ENCODE data around the gene SPAG8. TPM values are rescaled to one million over a fixed set of nuclear protein-coding genes. Genes with fewer than 3 reads are reported as not detected.

Gene SPAG8
- total and polyA plus RNA-seq, 2 experiments from 2014 or later = 0.97 to 1.2 TPM

DNA sequence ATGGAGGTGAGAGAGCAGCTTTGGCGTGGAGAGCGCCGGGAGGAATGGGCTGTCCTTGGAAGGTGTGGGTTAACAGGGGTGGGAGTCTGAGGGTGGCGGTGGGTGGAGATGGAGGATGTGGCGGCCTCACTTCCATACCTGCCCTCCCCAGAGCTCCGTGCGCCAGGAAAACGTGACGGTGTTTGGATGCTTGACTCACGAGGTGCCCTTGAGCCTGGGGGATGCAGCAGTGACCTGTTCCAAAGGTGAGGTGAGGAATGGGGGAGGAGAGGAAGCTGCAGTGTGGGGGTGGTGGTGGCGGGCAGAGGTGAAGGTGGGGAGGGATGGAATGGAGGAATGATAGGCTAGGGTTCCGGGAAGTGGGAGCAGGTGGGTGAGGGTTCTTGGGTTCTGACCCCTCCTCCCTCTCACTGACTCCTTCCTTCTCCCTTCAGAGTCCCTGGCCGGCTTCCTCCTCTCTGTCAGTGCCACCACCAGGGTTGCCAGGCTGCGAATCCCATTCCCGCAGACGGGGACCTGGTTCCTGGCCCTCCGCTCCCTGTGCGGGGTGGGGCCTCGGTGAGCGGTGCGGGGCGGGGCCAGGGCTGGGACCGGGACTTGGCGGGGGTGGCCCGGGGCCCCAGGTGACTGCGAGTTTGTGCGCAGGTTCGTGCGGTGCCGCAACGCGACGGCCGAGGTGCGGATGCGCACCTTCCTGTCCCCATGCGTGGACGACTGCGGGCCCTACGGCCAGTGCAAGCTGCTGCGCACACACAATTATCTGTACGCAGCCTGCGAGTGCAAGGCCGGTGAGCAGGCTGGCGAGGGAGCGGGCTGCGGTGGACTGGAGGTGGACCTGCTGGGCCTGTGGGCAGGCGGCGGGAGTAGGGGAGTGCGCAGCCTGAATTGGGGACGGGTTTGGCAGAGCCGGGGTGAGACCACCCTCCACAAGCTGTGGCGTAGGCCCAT, 34.0 kb upstream of the SPAG8 start:
- Histone ChIP-seq H3K4me3 (no peak overlapping the region), H3K4me2 (ENCODE audit: unreplicated experiment) (no peak overlapping the region), H3K4me1 (ENCODE audit: insufficient read depth) (peaks cover 35% of the 10 kb centered on the region), H3K79me2 (ENCODE audit: insufficient read depth) (no peaks in the 10 kb centered on the region), H3F3A (ENCODE audit: insufficient read depth) (peaks cover 50% of the 10 kb centered on the region), H3K9ac (no peak overlapping the region), H2AFZ (no peak overlapping the region), H3K27ac (no peak overlapping the region), H4K20me1 (ENCODE audit: insufficient read depth) (no peaks in the 10 kb centered on the region), H3K27me3 (replicated peaks; ENCODE audit: insufficient read depth) (no peaks in the 10 kb centered on the region), H3K9me3 (ENCODE audit: low read depth) (no peaks in the 10 kb centered on the region), H3K36me3 (ENCODE audit: low read depth) (no peaks in the 10 kb centered on the region; the same call in 1 of the 2 replicates), H3K9me2 (ENCODE audit: insufficient read depth) (no peaks in the 10 kb centered on the region)
- in situ Hi-C loops (cut with MboI) = no loop called here
- TF ChIP-seq EZH2phosphoT487 (IDR thresholded peaks at IDR 0.05; ENCODE audit: insufficient read depth, low read depth) = no peak
- no peak for TF ChIP-seq EZH2 (IDR thresholded peaks at IDR 0.05; ENCODE audit: insufficient read depth, poor library complexity, severe bottlenecking)
- no peak for DNase-seq
- 81 to 85% methylated on average over 38 to 53 of the region's 53 CpGs for WGBS, 2 experiments (ENCODE audit: low coverage in 1 of 2, low lambda C conversion rate in 2 of 2, missing lambda C conversion rate in 2 of 2)

DNA sequence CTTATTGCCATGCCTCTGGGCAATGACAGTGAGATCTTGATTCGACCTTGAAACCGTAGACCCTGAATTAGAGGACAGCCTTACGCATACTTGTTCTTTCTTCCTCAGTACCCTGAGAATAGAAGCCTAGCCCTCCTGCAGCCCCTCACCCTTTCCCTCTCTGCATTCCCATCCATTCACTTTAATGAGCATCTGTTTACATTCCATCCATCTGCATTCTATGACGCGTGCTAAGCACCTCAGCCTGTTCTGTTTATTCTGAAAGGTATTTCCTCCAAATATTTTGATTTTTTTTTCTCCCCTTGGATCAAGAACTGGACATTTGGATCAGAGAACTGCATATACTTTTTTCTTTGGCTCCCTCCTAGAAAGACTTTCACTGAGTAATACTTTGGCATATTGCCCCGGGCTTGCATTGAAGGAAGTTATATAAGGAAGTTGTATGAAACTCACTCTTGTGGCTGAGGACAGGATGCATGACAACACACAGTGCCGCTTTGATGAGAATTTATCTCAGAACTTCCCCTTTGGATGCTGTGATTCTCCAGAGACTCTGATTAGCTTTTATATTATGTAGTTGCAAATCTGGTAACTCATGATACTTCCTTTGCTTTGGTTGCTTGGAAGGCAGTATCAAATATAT, 32.7 kb upstream of the SPAG8 start:
- H3K27ac ChIP-seq = peak overlapping the region; percentile 68
- H2AFZ ChIP-seq = no peak overlapping the region
- no peak overlapping the region for H3K4me3 ChIP-seq
- TF ChIP-seq EZH2phosphoT487 (IDR thresholded peaks at IDR 0.05; ENCODE audit: insufficient read depth, low read depth) (0 out of 2 replicates have a peak, but pooled peaks have one; percentile 58), EZH2 (IDR thresholded peaks at IDR 0.05; ENCODE audit: insufficient read depth, poor library complexity, severe bottlenecking) (no peak)
- H3K79me2 ChIP-seq (ENCODE audit: insufficient read depth) = no peaks in the 10 kb centered on the region
- no peaks in the 10 kb centered on the region for H3K9me3 ChIP-seq (ENCODE audit: low read depth)
- H3K27me3 ChIP-seq (replicated peaks; ENCODE audit: insufficient read depth) = no peaks in the 10 kb centered on the region
- H3F3A ChIP-seq (ENCODE audit: insufficient read depth) = peaks cover 50% of the 10 kb centered on the region
- 2 to 3% methylated on average over 7 of the region's 7 CpGs for WGBS, 2 experiments (ENCODE audit: low coverage in 1 of 2, low lambda C conversion rate in 2 of 2, missing lambda C conversion rate in 2 of 2)
- no peaks in the 10 kb centered on the region for H3K9me2 ChIP-seq (ENCODE audit: insufficient read depth)
- H3K36me3 ChIP-seq (ENCODE audit: low read depth) = no peaks in the 10 kb centered on the region; the same call in 1 of the 2 replicates
- peak overlapping the region; percentile 41 for H3K4me2 ChIP-seq (ENCODE audit: unreplicated experiment)
- peak overlapping the region; percentile 20 for H3K9ac ChIP-seq
- no peaks in the 10 kb centered on the region for H4K20me1 ChIP-seq (ENCODE audit: insufficient read depth)
- in situ Hi-C loops (cut with MboI) = no loop called here
- peak; percentile 97 for DNase-seq
- H3K4me1 ChIP-seq (ENCODE audit: insufficient read depth) = peaks cover 35% of the 10 kb centered on the region

DNA sequence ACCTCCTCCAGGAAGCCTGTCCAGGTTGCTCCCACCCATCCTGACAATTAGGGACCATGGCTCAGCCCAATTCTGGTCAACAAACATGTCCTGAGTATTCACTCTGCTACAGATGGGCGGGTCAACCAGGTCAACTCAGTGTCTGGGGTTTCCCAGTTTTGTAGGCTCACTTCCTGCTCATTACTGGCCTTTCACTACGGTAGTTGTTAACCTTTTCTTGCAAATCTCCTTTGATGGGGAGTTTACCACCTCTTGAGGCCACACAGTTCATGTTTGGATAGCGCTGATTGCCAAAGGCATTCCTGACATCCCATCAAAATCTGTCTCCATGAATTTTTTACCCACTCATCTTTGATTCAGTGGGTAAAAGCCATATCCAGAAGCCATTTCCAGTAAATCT, 30.7 kb upstream of the SPAG8 start:
- in situ Hi-C loops (cut with MboI) = no loop called here
- Histone ChIP-seq H3K4me2 (ENCODE audit: unreplicated experiment) (no peak overlapping the region), H3K4me3 (no peak overlapping the region), H3K27ac (no peak overlapping the region), H4K20me1 (ENCODE audit: insufficient read depth) (no peaks in the 10 kb centered on the region), H3K4me1 (ENCODE audit: insufficient read depth) (peaks cover 26% of the 10 kb centered on the region), H3K27me3 (replicated peaks; ENCODE audit: insufficient read depth) (no peaks in the 10 kb centered on the region), H3K9me2 (ENCODE audit: insufficient read depth) (no peaks in the 10 kb centered on the region), H3K9me3 (ENCODE audit: low read depth) (no peaks in the 10 kb centered on the region), H2AFZ (no peak overlapping the region), H3F3A (ENCODE audit: insufficient read depth) (peaks cover 36% of the 10 kb centered on the region), H3K36me3 (ENCODE audit: low read depth) (no peaks in the 10 kb centered on the region), H3K79me2 (ENCODE audit: insufficient read depth) (no peaks in the 10 kb centered on the region), H3K9ac (no peak overlapping the region)
- WGBS, 2 experiments (ENCODE audit: low coverage in 1 of 2, low lambda C conversion rate in 2 of 2, missing lambda C conversion rate in 2 of 2) = 78 to 80% methylated on average over 3 of the region's 3 CpGs
- DNase-seq = no peak
- TF ChIP-seq EZH2phosphoT487 (IDR thresholded peaks at IDR 0.05; ENCODE audit: insufficient read depth, low read depth) (no peak), EZH2 (IDR thresholded peaks at IDR 0.05; ENCODE audit: insufficient read depth, poor library complexity, severe bottlenecking) (no peak)

DNA sequence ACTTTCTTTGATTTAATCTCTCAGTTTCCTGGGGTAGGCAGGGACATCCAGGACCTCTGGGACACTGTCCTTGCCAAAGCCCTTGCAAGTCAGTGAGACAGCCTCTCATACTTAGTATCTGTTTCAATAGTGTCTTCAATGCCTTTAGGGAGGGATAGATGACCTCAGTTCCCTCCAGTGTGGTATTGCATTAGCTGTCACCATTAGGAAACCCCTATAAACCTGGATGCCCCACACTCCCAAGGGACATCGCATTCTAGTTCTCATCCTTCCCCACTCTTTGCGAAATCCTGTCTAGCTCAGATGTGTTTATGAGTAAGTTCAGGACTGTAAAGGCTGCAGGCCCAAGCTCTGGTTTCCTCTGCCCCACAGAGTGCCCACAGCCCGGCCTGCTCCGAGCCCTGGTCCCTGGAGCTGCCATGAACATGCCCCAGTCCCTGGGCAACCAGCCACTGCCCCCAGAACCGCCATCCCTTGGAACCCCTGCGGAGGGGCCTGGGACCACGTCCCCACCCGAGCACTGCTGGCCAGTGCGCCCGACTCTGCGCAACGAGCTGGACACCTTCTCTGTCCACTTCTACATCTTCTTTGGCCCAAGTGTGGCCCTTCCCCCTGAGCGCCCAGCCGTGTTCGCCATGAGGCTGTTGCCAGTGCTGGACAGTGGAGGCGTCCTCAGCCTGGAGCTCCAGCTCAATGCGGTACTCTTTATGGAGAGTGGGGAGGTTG, 30.1 kb upstream of the SPAG8 start:
- Histone ChIP-seq H3K79me2 (ENCODE audit: insufficient read depth) (no peaks in the 10 kb centered on the region), H3F3A (ENCODE audit: insufficient read depth) (peaks cover 30% of the 10 kb centered on the region), H3K4me3 (no peak overlapping the region), H3K4me1 (ENCODE audit: insufficient read depth) (peaks cover 21% of the 10 kb centered on the region), H3K9me3 (ENCODE audit: low read depth) (no peaks in the 10 kb centered on the region), H3K27ac (no peak overlapping the region), H3K27me3 (replicated peaks; ENCODE audit: insufficient read depth) (no peaks in the 10 kb centered on the region), H4K20me1 (ENCODE audit: insufficient read depth) (no peaks in the 10 kb centered on the region), H3K4me2 (ENCODE audit: unreplicated experiment) (no peak overlapping the region), H3K9ac (no peak overlapping the region), H2AFZ (no peak overlapping the region), H3K9me2 (ENCODE audit: insufficient read depth) (no peaks in the 10 kb centered on the region), H3K36me3 (ENCODE audit: low read depth) (no peaks in the 10 kb centered on the region)
- DNase-seq = peak; percentile 50
- in situ Hi-C loops (cut with MboI) = no loop called here
- 72 to 75% methylated on average over 17 of the region's 17 CpGs for WGBS, 2 experiments (ENCODE audit: low coverage in 1 of 2, low lambda C conversion rate in 2 of 2, missing lambda C conversion rate in 2 of 2)
- no peak for TF ChIP-seq EZH2 (IDR thresholded peaks at IDR 0.05; ENCODE audit: insufficient read depth, poor library complexity, severe bottlenecking)
- no peak for TF ChIP-seq EZH2phosphoT487 (IDR thresholded peaks at IDR 0.05; ENCODE audit: insufficient read depth, low read depth)
